H1 (cell line): Measurements from ENCODE around the gene PAWR. TPM values are rescaled to one million over a fixed set of nuclear protein-coding genes. Genes with fewer than 3 reads are reported as not detected.
"Not testable (repeated sequence)": the region's sequence is repeated elsewhere in the genome, so short reads cannot be mapped to it uniquely, and the experiment has no call there.

Source experiments
- CTCF ChIA-PET: fragments of 300-600 bp; sonication (Branson Sonifier 250); formaldehyde crosslinking; loops from one replicate; lab custom pipeline; 2021; ENCODE audit not compliant: partially characterized antibody; lab: Charles Lee
- POLR2A ChIA-PET: fragments of 300-600 bp; sonication (Branson Sonifier 250); formaldehyde crosslinking; loops from one replicate; lab custom pipeline; 2021; ENCODE audit warnings: inconsistent platforms; ENCODE audit not compliant: partially characterized antibody; lab: Charles Lee
- DNase-seq, 2 experiments: peaks; one replicate each; pipeline versions ENCODE4 v3.0.0 to v3.0.0-alpha.2; 2010 to 2022; ENCODE audit warnings: low spot score in 2 of 2, low read depth in 1 of 2, mixed read lengths in 1 of 2
- FAIRE-seq: peaks from 2 replicates; lab custom pipeline; 2011; peaks lifted over from hg19 to GRCh38; lab: Jason Lieb, UNC
- H2AFZ ChIP-seq: 2 replicates; pipeline ENCODE4 v1.8.1; 2012; ENCODE audit warnings: low read length, inconsistent platforms
- H2AK5ac ChIP-seq: 2 replicates; pipeline ENCODE4 v1.6.1; 2013; ENCODE audit warnings: low read depth, low read length
- H2BK120ac ChIP-seq: replicated peaks from 2 replicates; pipeline ENCODE3; 2013; ENCODE audit warnings: low read depth, low read length, inconsistent platforms
- H2BK12ac ChIP-seq: 2 replicates; pipeline ENCODE4 v1.6.1; 2013; ENCODE audit warnings: low read depth, low read length
- H2BK15ac ChIP-seq: 2 replicates; pipeline ENCODE4 v1.6.1; 2013; ENCODE audit warnings: low read length
- H2BK20ac ChIP-seq: 2 replicates; pipeline ENCODE4 v1.6.1; 2013; ENCODE audit warnings: low read length
- H2BK5ac ChIP-seq: 2 replicates; pipeline ENCODE4 v1.6.1; 2013; ENCODE audit warnings: low read depth, low read length
- H3K14ac ChIP-seq: 2 replicates; pipeline ENCODE4 v1.6.1; 2013; ENCODE audit warnings: inconsistent platforms; ENCODE audit not compliant: insufficient read length
- H3K18ac ChIP-seq: 2 replicates; pipeline ENCODE4 v1.6.1; 2013; ENCODE audit warnings: low read length; ENCODE audit errors: extremely low read depth
- H3K23ac ChIP-seq: 2 replicates; pipeline ENCODE4 v1.6.1; 2013; ENCODE audit warnings: inconsistent platforms; ENCODE audit not compliant: insufficient read length
- H3K23me2 ChIP-seq: 2 replicates; pipeline ENCODE4 v1.6.1; 2013; ENCODE audit warnings: low read depth, low read length
- H3K27ac ChIP-seq: 2 replicates; pipeline ENCODE4 v1.6.1; 2011; ENCODE audit warnings: low read depth, low read length, inconsistent platforms
- H3K27me3 ChIP-seq, 4 experiments: replicated peaks in 1 of 4; 1 replicate in 1 of 4; 2 replicates in 3 of 4; pipeline versions ENCODE4 v1.6.1 to v1.8.1; 2011 to 2013; ENCODE audit warnings: low read length in 3 of 4, mild to moderate bottlenecking in 3 of 4, inconsistent platforms in 2 of 4, mixed read lengths in 2 of 4, moderate library complexity in 1 of 4; ENCODE audit not compliant: control insufficient read depth in 3 of 4, insufficient read depth in 3 of 4; ENCODE audit errors: extremely low read depth in 1 of 4
- H3K36me3 ChIP-seq, 4 experiments: 2 replicates each; pipeline versions ENCODE4 v1.6.1 to v1.8.1; 2011 to 2013; ENCODE audit warnings: mild to moderate bottlenecking in 4 of 4, low read length in 3 of 4, moderate library complexity in 2 of 4, control low read depth in 1 of 4, inconsistent platforms in 1 of 4; ENCODE audit not compliant: insufficient read depth in 4 of 4, control insufficient read depth in 2 of 4
- H3K4ac ChIP-seq: replicated peaks from 2 replicates; pipeline ENCODE3; 2013; ENCODE audit warnings: low read length, low read depth, mixed read lengths, inconsistent platforms; ENCODE audit not compliant: insufficient read length
- H3K4me1 ChIP-seq, 4 experiments: replicated peaks in 1 of 4; 1 replicate in 1 of 4; 2 replicates in 3 of 4; pipeline versions ENCODE4 v1.6.1 to v1.8.1; 2011 to 2013; ENCODE audit warnings: low read length in 3 of 4, inconsistent platforms in 2 of 4, mixed read lengths in 1 of 4; ENCODE audit not compliant: insufficient read depth in 4 of 4, control insufficient read depth in 3 of 4
- H3K4me2 ChIP-seq, 2 experiments: 2 replicates each; pipeline versions ENCODE4 v1.6.1 to v1.8.1; 2011 to 2013; ENCODE audit warnings: low read depth in 2 of 2, low read length in 2 of 2, control low read depth in 1 of 2, inconsistent platforms in 1 of 2, mild to moderate bottlenecking in 1 of 2; ENCODE audit not compliant: insufficient read depth in 1 of 2
- H3K4me3 ChIP-seq, 4 experiments: fragments of 200-600, 300-600 bp in 1 of 4; sonication (generic), shearing (Covaris generic), sonication (Bioruptor Twin) in 1 of 4; 2 replicates each; pipeline versions ENCODE4 v1.5.1 to v1.8.1; 2011 to 2016; ENCODE audit warnings: low read length in 4 of 4, low read depth in 3 of 4, control low read depth in 2 of 4, inconsistent platforms in 2 of 4, mild to moderate bottlenecking in 2 of 4, mixed read lengths in 1 of 4, moderate library complexity in 1 of 4; ENCODE audit not compliant: insufficient read depth in 2 of 4; ENCODE audit errors: extremely low read depth in 1 of 4
- H3K56ac ChIP-seq: replicated peaks from 2 replicates; pipeline ENCODE3; 2013; ENCODE audit warnings: low read depth, mild to moderate bottlenecking, mixed read lengths, low read length, inconsistent platforms; ENCODE audit not compliant: insufficient read length
- H3K79me1 ChIP-seq: 2 replicates; pipeline ENCODE4 v1.6.1; 2013; ENCODE audit warnings: low read depth, low read length, control low read depth
- H3K79me2 ChIP-seq, 2 experiments: 2 replicates each; pipeline versions ENCODE4 v1.6.1 to v1.8.1; 2012 to 2013; ENCODE audit warnings: low read length in 2 of 2, mild to moderate bottlenecking in 2 of 2, inconsistent platforms in 1 of 2; ENCODE audit not compliant: insufficient read depth in 2 of 2, control insufficient read depth in 1 of 2
- H3K9ac ChIP-seq, 4 experiments: replicated peaks in 1 of 4; 1 replicate in 1 of 4; 2 replicates in 3 of 4; pipeline versions ENCODE4 v1.6.1 to v1.8.1; 2011 to 2013; ENCODE audit warnings: low read depth in 3 of 4, low read length in 3 of 4, control low read depth in 2 of 4, mild to moderate bottlenecking in 2 of 4, moderate library complexity in 2 of 4, inconsistent platforms in 1 of 4; ENCODE audit errors: extremely low read depth in 1 of 4
- H3K9me3 ChIP-seq, 2 experiments: 2 replicates each; pipeline versions ENCODE4 v1.6.1 to v1.8.1; 2012 to 2013; ENCODE audit warnings: mild to moderate bottlenecking in 2 of 2, moderate library complexity in 2 of 2, control low read depth in 1 of 2, inconsistent platforms in 1 of 2, low read depth in 1 of 2, low read length in 1 of 2, mixed read lengths in 1 of 2; ENCODE audit not compliant: insufficient read depth in 2 of 2
- H4K20me1 ChIP-seq, 2 experiments: replicated peaks in 1 of 2; 2 replicates each; pipeline versions ENCODE3 to v1.8.1; 2011 to 2013; ENCODE audit warnings: inconsistent platforms in 2 of 2, low read length in 2 of 2, mild to moderate bottlenecking in 1 of 2; ENCODE audit not compliant: insufficient read depth in 2 of 2, control insufficient read depth in 1 of 2
- H4K5ac ChIP-seq: 2 replicates; pipeline ENCODE4 v1.6.1; 2013; ENCODE audit warnings: low read length, low read depth, mixed read lengths, inconsistent platforms; ENCODE audit not compliant: insufficient read length
- H4K8ac ChIP-seq: 2 replicates; pipeline ENCODE4 v1.8.0; 2013; ENCODE audit warnings: mild to moderate bottlenecking, moderate library complexity, low read length, inconsistent platforms; ENCODE audit not compliant: insufficient read depth; ENCODE audit errors: extremely low read depth
- H4K91ac ChIP-seq: replicated peaks from 2 replicates; pipeline ENCODE3; 2013; ENCODE audit warnings: low read length, mixed read lengths, inconsistent platforms; ENCODE audit not compliant: insufficient read length
- WGBS, 2 experiments: shearing (Covaris generic) in 1 of 2; methylation state at CpG; one replicate each; pipeline versions ENCODE4 v1.1.6 to v1.1.7; 2013 to 2015; ENCODE audit warnings: low lambda C conversion rate in 2 of 2, mixed read lengths in 2 of 2, inconsistent platforms in 1 of 2, low coverage in 1 of 2, missing lambda C conversion rate in 1 of 2; ENCODE audit not compliant: insufficient replicate concordance in 2 of 2, insufficient coverage in 1 of 2, insufficient read length in 1 of 2; ENCODE audit errors: extremely low coverage in 1 of 2, missing lambda C conversion rate in 1 of 2; 5-methylcytosine and 5-hydroxymethylcytosine counted together
- polyA plus RNA-seq, 7 experiments: library from polyadenylated mRNA; depleted of rRNA in 3 of 7; stranded (reverse) in 5 of 7; unstranded in 2 of 7; fragments of >200 nt in 5 of 7; fragments of 200-250 nt in 2 of 7; gene quantifications; 1 replicate in 5 of 7; 2 replicates in 1 of 7; 4 replicates in 1 of 7; pipeline versions ENCODE4 v1.2.1 to v1.2.3, GENCODE V29; 2011 to 2013; ENCODE audit warnings: missing spikeins in 2 of 7, mixed read lengths in 2 of 7
- total RNA-seq: library from RNA; stranded (reverse); fragmentation: NEBNext Ultra II Directional; extraction: Animal tissue kit (Norgen Biotek cat#: 25700); gene quantifications from 2 replicates; pipeline ENCODE4 v1.2.1, GENCODE V29; 2021

The PAWR gene
- total and polyA plus RNA-seq, 2 of the 8 experiments (the other 6 are each of a cell fraction or from before 2014, with no cell fraction given), result 28.3 to 327 TPM

DNA sequence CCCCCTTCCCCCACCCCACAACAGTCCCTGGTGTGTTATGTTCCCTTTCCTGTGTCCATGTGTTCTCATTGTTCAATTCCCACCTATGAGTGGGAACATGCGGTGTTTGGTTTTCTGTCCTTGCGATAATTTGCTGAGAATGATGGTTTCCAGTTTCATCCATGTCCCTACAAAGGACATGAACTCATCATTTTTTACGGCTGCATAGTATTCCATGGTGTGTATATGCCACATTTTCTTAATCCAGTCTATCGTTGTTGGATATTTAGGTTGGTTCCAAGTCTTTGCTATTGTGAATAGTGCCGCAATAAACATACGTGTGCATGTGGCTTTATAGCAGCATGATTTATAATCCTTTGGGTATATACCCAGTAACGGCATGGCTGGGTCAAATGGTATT, 64.0 kb downstream of the PAWR start:
- H3K14ac ChIP-seq, H4K91ac ChIP-seq, DNase-seq, H2BK120ac ChIP-seq, H3K56ac ChIP-seq, H3K23me2 ChIP-seq, H3K18ac ChIP-seq, H3K4me2 ChIP-seq, H2BK12ac ChIP-seq, H4K5ac ChIP-seq, H3K27ac ChIP-seq, CTCF ChIA-PET, H3K4ac ChIP-seq, FAIRE-seq, H3K4me1 ChIP-seq, H3K9ac ChIP-seq, H4K20me1 ChIP-seq, H3K23ac ChIP-seq, H3K4me3 ChIP-seq, H3K9me3 ChIP-seq, POLR2A ChIA-PET, H2BK20ac ChIP-seq, H2AFZ ChIP-seq, H2BK5ac ChIP-seq, H2BK15ac ChIP-seq, H3K36me3 ChIP-seq, H3K79me1 ChIP-seq, H4K8ac ChIP-seq, H2AK5ac ChIP-seq, H3K27me3 ChIP-seq: not testable (repeated sequence)
- WGBS, 2 experiments, result 95% methylated on average over 7 of the region's 7 CpGs; no CpG with 5 or more reads in 1 of the 2 experiments
- peaks cover 4 to 87% of the 10 kb centered on the region in 2 experiments; a peak in 3 of 4 replicates for H3K79me2 ChIP-seq
